Measurements from ENCODE around the gene NCBP1. TPM values are rescaled to one million over a fixed set of nuclear protein-coding genes. Genes with fewer than 3 reads are reported as not detected.

The NCBP1 gene
- total and polyA plus RNA-seq, 9 of the 15 experiments (the other 6 are each of a cell fraction or from before 2014, with no cell fraction given), result 29.4 to 69.7 (median 57.5) TPM

GRCh38 chr9:97696803-97697601 is 63.4 kb downstream of the NCBP1 start, which contains the start of gene XPA (continued):
- TF ChIP-seq NR4A1 (CRISPR knock-in tag; IDR thresholded peaks at IDR 0.05), result no peak
- TF ChIP-seq NR4A1 (tag; IDR thresholded peaks at IDR 0.05), result 0 out of 2 replicates have a peak, but pooled peaks have one; percentile 38
- TF ChIP-seq ZBTB43 (CRISPR knock-in tag; IDR thresholded peaks at IDR 0.05), result 0 out of 2 replicates have a peak, but pooled peaks have one; percentile 19
- TF ChIP-seq ZBTB2 (IDR thresholded peaks at IDR 0.05), result peak; percentile 72; the same call in 1 of the 2 replicates
- TF ChIP-seq SIN3B (IDR thresholded peaks at IDR 0.05; ENCODE audit: low read depth), result 0 out of 2 replicates have a peak, but pooled peaks have one; percentile 40
- TF ChIP-seq ZBTB33 (CRISPR knock-in tag; IDR thresholded peaks at IDR 0.05), result peak; percentile 27; the same call in 1 of the 2 replicates
- TF ChIP-seq ZNF165 (CRISPR knock-in tag; IDR thresholded peaks at IDR 0.05; ENCODE audit: borderline replicate concordance), result no peak
- TF ChIP-seq ZNF197 (CRISPR knock-in tag; IDR thresholded peaks at IDR 0.05; ENCODE audit: low read depth), result no peak
- TF ChIP-seq NCOA6 (IDR thresholded peaks at IDR 0.05), result no peak
- TF ChIP-seq ATF3 (IDR thresholded peaks at IDR 0.05), result no peak
- TF ChIP-seq ATF3 (CRISPR knock-in tag; conservative IDR thresholded peaks at IDR 0.05), result no peak
- TF ChIP-seq CBFB (CRISPR knock-in tag; IDR thresholded peaks at IDR 0.05), result no peak
- no peak for TF ChIP-seq RFX1 (IDR thresholded peaks at IDR 0.05)
- TF ChIP-seq ZNF76 (CRISPR knock-in tag; IDR thresholded peaks at IDR 0.05; ENCODE audit: borderline replicate concordance), result peak; percentile 35; the same call in 1 of the 2 replicates
- no peak for TF ChIP-seq XRCC3 (IDR thresholded peaks at IDR 0.05)
- no peak for TF ChIP-seq CBX8 (IDR thresholded peaks at IDR 0.05; ENCODE audit: borderline replicate concordance, extremely low read depth, low read depth, low read length, poor library complexity, severe bottlenecking)
- 0 out of 2 replicates have a peak, but pooled peaks have one; percentile 4 for TF ChIP-seq JUN (IDR thresholded peaks at IDR 0.05; ENCODE audit: borderline replicate concordance, low read depth, low read length)
- no peak for TF ChIP-seq JUN (CRISPR knock-in tag; IDR thresholded peaks at IDR 0.05; ENCODE audit: borderline replicate concordance)
